ENCODE measurements around the gene SUSD6. TPM values are rescaled to one million over a fixed set of nuclear protein-coding genes. Genes with fewer than 3 reads are reported as not detected.

SUSD6 gene
- total and polyA plus RNA-seq, 2 experiments from 2014 or later = 2.8 to 3.4 TPM

DNA sequence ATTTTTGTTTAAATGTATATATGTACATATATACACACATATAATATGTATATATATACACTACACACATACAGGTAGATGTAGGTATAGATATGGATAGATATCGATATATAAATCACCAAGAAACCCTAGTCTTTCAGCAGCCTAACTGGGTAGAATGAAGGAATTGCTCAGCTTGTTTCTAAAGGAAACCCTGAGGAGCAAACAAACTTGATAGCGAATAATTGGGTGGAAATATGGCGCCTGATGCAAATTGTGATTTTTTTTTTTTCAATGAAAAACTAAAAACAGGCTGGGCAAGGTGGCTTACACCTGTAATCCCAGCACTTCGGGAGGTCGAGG is 36.5 kb upstream of the SUSD6 start:
- Mint-ChIP-seq H3K36me3 (ENCODE audit: low read depth) (peaks cover 9% of the 10 kb centered on the region; the same call in 2 of the 3 replicates), H3K27me3 (ENCODE audit: insufficient read depth, low read depth, poor library complexity) (peaks cover 49% of the 10 kb centered on the region), H3K4me1 (peaks cover 3% of the 10 kb centered on the region; the same call in 2 of the 3 replicates), H3K4me3 (peak overlapping the region; percentile 76), H3K9me3 (peaks cover 25% of the 10 kb centered on the region; the same call in 2 of the 3 replicates), H3K27ac (no peak overlapping the region)
- H3F3A ChIP-seq (replicated peaks; ENCODE audit: low read depth) = 0 out of 2 replicates have a peak, but pooled peaks cover 11% of the 10 kb centered on the region
- no peak overlapping the region for H2AFZ ChIP-seq
- H3K36me3 ChIP-seq (ENCODE audit: insufficient read depth) = no peaks in the 10 kb centered on the region; the same call in 1 of the 2 replicates
- no peak overlapping the region for H3K27ac ChIP-seq (ENCODE audit: low read depth)
- H3K9me2 ChIP-seq (ENCODE audit: insufficient read depth) = no peaks in the 10 kb centered on the region; the same call in 1 of the 2 replicates
- ATAC-seq (no peak), DNase-seq (ENCODE audit: low spot score) (no peak)
- TF ChIP-seq, protein P1, sequence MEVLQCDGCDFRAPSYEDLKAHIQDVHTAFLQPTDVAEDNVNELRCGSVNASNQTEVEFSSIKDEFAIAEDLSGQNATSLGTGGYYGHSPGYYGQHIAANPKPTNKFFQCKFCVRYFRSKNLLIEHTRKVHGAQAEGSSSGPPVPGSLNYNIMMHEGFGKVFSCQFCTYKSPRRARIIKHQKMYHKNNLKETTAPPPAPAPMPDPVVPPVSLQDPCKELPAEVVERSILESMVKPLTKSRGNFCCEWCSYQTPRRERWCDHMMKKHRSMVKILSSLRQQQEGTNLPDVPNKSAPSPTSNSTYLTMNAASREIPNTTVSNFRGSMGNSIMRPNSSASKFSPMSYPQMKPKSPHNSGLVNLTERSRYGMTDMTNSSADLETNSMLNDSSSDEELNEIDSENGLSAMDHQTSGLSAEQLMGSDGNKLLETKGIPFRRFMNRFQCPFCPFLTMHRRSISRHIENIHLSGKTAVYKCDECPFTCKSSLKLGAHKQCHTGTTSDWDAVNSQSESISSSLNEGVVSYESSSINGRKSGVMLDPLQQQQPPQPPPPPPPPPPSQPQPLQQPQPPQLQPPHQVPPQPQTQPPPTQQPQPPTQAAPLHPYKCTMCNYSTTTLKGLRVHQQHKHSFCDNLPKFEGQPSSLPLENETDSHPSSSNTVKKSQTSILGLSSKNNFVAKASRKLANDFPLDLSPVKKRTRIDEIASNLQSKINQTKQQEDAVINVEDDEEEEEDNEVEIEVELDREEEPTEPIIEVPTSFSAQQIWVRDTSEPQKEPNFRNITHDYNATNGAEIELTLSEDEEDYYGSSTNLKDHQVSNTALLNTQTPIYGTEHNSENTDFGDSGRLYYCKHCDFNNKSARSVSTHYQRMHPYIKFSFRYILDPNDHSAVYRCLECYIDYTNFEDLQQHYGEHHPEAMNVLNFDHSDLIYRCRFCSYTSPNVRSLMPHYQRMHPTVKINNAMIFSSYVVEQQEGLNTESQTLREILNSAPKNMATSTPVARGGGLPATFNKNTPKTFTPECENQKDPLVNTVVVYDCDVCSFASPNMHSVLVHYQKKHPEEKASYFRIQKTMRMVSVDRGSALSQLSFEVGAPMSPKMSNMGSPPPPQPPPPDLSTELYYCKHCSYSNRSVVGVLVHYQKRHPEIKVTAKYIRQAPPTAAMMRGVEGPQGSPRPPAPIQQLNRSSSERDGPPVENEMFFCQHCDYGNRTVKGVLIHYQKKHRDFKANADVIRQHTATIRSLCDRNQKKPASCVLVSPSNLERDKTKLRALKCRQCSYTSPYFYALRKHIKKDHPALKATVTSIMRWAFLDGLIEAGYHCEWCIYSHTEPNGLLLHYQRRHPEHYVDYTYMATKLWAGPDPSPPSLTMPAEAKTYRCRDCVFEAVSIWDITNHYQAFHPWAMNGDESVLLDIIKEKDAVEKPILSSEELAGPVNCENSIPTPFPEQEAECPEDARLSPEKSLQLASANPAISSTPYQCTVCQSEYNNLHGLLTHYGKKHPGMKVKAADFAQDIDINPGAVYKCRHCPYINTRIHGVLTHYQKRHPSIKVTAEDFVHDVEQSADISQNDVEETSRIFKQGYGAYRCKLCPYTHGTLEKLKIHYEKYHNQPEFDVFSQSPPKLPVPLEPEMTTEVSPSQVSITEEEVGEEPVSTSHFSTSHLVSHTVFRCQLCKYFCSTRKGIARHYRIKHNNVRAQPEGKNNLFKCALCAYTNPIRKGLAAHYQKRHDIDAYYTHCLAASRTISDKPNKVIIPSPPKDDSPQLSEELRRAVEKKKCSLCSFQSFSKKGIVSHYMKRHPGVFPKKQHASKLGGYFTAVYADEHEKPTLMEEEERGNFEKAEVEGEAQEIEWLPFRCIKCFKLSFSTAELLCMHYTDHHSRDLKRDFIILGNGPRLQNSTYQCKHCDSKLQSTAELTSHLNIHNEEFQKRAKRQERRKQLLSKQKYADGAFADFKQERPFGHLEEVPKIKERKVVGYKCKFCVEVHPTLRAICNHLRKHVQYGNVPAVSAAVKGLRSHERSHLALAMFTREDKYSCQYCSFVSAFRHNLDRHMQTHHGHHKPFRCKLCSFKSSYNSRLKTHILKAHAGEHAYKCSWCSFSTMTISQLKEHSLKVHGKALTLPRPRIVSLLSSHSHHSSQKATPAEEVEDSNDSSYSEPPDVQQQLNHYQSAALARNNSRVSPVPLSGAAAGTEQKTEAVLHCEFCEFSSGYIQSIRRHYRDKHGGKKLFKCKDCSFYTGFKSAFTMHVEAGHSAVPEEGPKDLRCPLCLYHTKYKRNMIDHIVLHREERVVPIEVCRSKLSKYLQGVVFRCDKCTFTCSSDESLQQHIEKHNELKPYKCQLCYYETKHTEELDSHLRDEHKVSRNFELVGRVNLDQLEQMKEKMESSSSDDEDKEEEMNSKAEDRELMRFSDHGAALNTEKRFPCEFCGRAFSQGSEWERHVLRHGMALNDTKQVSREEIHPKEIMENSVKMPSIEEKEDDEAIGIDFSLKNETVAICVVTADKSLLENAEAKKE (CRISPR knock-in tag; IDR thresholded peaks at IDR 0.05) = no peak
- TF ChIP-seq EZH2 (IDR thresholded peaks at IDR 0.05; ENCODE audit: low read depth, unreplicated experiment) (no peak), ZNF331 (CRISPR knock-in tag; IDR thresholded peaks at IDR 0.05; ENCODE audit: low read depth) (no peak), STAT1 (IDR thresholded peaks at IDR 0.05; ENCODE audit: unreplicated experiment) (no peak), ZNF114 (CRISPR knock-in tag; IDR thresholded peaks at IDR 0.05) (no peak)
- no peaks in the 10 kb centered on the region; the same call in none of the 2 replicates for H4K20me1 ChIP-seq (replicated peaks; ENCODE audit: insufficient read depth)
- peaks cover 64% of the 10 kb centered on the region for H3K27me3 ChIP-seq (ENCODE audit: insufficient read depth)
- H3K4me3 ChIP-seq = peak overlapping the region; percentile 58
- peak overlapping the region; percentile 88; the same call in 1 of the 2 replicates for H3K4me2 ChIP-seq
- peaks cover 4% of the 10 kb centered on the region; the same call in 1 of the 2 replicates for H3K4me1 ChIP-seq (ENCODE audit: insufficient read depth)
- H3K79me2 ChIP-seq (replicated peaks; ENCODE audit: insufficient read depth) = no peaks in the 10 kb centered on the region

DNA sequence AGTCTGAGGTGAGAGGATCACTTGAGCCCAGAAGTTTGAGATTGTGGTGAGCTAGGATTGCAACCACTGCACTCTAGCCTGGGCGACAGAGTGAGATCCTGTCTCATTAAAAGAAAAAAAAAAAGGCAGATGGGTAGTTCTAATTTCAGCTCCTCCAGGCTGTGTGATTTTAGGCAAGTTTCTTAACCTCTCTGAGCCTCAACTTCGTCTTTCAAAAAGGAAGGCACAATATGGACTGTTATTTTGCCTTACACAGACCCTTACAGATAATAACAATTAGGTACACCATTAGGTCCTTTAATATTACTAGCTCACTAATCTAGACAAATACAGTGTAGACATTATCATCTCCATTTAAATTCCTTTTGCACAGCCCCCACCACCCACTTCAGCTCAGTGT is 31.9 kb upstream of the SUSD6 start:
- H3K4me1 Mint-ChIP-seq = no peaks in the 10 kb centered on the region; the same call in 2 of the 3 replicates
- DNase-seq (ENCODE audit: low spot score) = no peak
- no peak overlapping the region for H3K27ac ChIP-seq (ENCODE audit: low read depth)
- no peaks in the 10 kb centered on the region for H3K9me3 Mint-ChIP-seq
- H3K4me2 ChIP-seq = no peak overlapping the region
- H3K4me3 Mint-ChIP-seq = no peak overlapping the region
- no peak overlapping the region for H3K4me3 ChIP-seq
- no peak for ATAC-seq
- no peaks in the 10 kb centered on the region for H3F3A ChIP-seq (replicated peaks; ENCODE audit: low read depth)
- peaks cover 18% of the 10 kb centered on the region for H3K27me3 Mint-ChIP-seq (ENCODE audit: insufficient read depth, low read depth, poor library complexity)
- no peaks in the 10 kb centered on the region for H3K79me2 ChIP-seq (replicated peaks; ENCODE audit: insufficient read depth)
- no peaks in the 10 kb centered on the region for H3K9me2 ChIP-seq (ENCODE audit: insufficient read depth)
- no peak overlapping the region for H2AFZ ChIP-seq
- no peaks in the 10 kb centered on the region for H3K4me1 ChIP-seq (ENCODE audit: insufficient read depth)
- H3K36me3 ChIP-seq (ENCODE audit: insufficient read depth) = no peaks in the 10 kb centered on the region
- H4K20me1 ChIP-seq (replicated peaks; ENCODE audit: insufficient read depth) = no peaks in the 10 kb centered on the region
- H3K27ac Mint-ChIP-seq = no peak overlapping the region
- H3K36me3 Mint-ChIP-seq (ENCODE audit: low read depth) = no peaks in the 10 kb centered on the region
- H3K27me3 ChIP-seq (ENCODE audit: insufficient read depth) = peaks cover 19% of the 10 kb centered on the region
- TF ChIP-seq JUNB (IDR thresholded peaks at IDR 0.05; ENCODE audit: unreplicated experiment) (no peak), ZNF114 (CRISPR knock-in tag; IDR thresholded peaks at IDR 0.05) (no peak), POLR2AphosphoS5 (IDR thresholded peaks at IDR 0.05; ENCODE audit: low read depth) (no peak), NANOG (IDR thresholded peaks at IDR 0.05; ENCODE audit: borderline replicate concordance) (no peak), EZH2 (IDR thresholded peaks at IDR 0.05; ENCODE audit: low read depth, unreplicated experiment) (no peak)
- TF ChIP-seq, protein P2, sequence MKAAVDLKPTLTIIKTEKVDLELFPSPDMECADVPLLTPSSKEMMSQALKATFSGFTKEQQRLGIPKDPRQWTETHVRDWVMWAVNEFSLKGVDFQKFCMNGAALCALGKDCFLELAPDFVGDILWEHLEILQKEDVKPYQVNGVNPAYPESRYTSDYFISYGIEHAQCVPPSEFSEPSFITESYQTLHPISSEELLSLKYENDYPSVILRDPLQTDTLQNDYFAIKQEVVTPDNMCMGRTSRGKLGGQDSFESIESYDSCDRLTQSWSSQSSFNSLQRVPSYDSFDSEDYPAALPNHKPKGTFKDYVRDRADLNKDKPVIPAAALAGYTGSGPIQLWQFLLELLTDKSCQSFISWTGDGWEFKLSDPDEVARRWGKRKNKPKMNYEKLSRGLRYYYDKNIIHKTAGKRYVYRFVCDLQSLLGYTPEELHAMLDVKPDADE (IDR thresholded peaks at IDR 0.05) = no peak
- TF ChIP-seq, protein P3, sequence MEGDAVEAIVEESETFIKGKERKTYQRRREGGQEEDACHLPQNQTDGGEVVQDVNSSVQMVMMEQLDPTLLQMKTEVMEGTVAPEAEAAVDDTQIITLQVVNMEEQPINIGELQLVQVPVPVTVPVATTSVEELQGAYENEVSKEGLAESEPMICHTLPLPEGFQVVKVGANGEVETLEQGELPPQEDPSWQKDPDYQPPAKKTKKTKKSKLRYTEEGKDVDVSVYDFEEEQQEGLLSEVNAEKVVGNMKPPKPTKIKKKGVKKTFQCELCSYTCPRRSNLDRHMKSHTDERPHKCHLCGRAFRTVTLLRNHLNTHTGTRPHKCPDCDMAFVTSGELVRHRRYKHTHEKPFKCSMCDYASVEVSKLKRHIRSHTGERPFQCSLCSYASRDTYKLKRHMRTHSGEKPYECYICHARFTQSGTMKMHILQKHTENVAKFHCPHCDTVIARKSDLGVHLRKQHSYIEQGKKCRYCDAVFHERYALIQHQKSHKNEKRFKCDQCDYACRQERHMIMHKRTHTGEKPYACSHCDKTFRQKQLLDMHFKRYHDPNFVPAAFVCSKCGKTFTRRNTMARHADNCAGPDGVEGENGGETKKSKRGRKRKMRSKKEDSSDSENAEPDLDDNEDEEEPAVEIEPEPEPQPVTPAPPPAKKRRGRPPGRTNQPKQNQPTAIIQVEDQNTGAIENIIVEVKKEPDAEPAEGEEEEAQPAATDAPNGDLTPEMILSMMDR (conservative IDR thresholded peaks at IDR 0.05; ENCODE audit: low read depth in 2 of 2) = no peak

All from GM23338 (cell line).